ENCODE measurements around the gene DIAPH1. TPM values are rescaled to one million over a fixed set of nuclear protein-coding genes. Genes with fewer than 3 reads are reported as not detected.
A peak's percentile ranks its signal among the peaks of the same experiment; 100 is the strongest.

DIAPH1 gene
- total RNA-seq, 4 donors from 2014 or later, result 55.4 to 150 (median 91.4) TPM

DNA sequence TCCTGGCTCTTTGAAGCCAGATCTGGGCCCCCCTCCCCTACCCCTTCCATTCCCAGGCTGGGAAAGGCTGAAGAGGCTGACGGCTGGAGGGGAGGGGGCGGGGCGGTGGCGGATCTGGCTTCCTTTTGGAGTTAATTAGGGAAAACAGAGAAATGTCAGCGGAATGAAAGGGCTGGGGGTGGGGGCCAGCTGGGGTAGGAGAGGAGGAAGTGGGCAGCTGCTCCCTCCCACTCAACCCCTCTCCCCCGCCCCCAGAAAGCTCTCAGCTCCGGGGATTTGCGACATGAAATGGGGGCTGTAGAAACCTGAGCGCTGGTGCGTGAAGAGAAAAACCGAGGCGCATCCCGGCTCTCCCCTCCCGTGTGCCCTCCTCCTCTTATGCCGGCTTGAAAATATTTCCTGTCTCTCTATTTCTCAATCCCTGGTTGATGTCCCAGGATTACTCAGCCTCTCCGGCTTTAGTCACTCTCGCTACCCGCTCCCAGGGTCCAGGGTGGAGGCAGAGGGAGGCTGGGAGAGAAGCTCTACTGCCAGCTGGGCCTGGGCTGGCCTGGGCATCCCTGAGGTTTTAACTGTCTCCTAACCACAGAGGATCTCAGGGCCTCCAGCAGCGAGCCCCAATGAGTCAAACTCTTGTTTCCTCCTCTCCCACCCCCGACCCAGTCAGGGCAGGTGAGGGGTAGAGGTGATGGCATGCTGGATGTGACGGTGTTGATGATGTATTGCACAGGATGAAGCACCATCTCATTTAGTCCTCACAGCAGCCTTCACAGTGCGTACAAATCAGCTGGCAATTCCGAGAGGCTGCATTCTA is 109.8 kb downstream of the DIAPH1 start:
- peak; percentile 41 for DNase-seq
- Histone ChIP-seq H3K27me3 (no peaks in the 10 kb centered on the region), H3K4me3 (peak overlapping the region in 2 of 4 donors; percentile 6 to 37), H3K27ac (peak overlapping the region; percentile 79 to 84 (median 83)), H3K9me3 (no peaks in the 10 kb centered on the region), H3K4me1 (peaks cover 14 to 43% (median 30%) of the 10 kb centered on the region in 4 donors), H3K36me3 (no peaks in the 10 kb centered on the region)
- in situ Hi-C loops (cut with MboI; ENCODE audit: low pct_ligation_motif_present in 1 of 4, low pct_unique_long_range_greater_than_20kb in 1 of 4, low sequenced_read_pairs in 3 of 4) (no loop called here), intact Hi-C loops (cut with DNase I; ENCODE audit: low total_unique reads) (no loop called here)
- peak; percentile 19 to 68 (median 48) for TF ChIP-seq POLR2AphosphoS5 (IDR thresholded peaks at IDR 0.05)
- TF ChIP-seq EP300 (IDR thresholded peaks at IDR 0.05; ENCODE audit: low read depth), result no peak
- TF ChIP-seq POLR2A (IDR thresholded peaks at IDR 0.05), result peak; percentile 17
- WGBS, 2 donors (ENCODE audit: low coverage in 1 of 2), result 47 to 55% methylated on average over 3 to 23 of the region's 23 CpGs

GRCh38 chr5:141508440-141508797 is 110.4 kb downstream of the DIAPH1 start:
- intact Hi-C loops (cut with DNase I; ENCODE audit: low total_unique reads) (no loop called here), in situ Hi-C loops (cut with MboI; ENCODE audit: low pct_ligation_motif_present in 1 of 4, low pct_unique_long_range_greater_than_20kb in 1 of 4, low sequenced_read_pairs in 3 of 4) (no loop called here)
- no peak for TF ChIP-seq POLR2A (IDR thresholded peaks at IDR 0.05)
- no peak for TF ChIP-seq EP300 (IDR thresholded peaks at IDR 0.05; ENCODE audit: low read depth)
- no peak for TF ChIP-seq POLR2AphosphoS5 (IDR thresholded peaks at IDR 0.05)
- TF ChIP-seq, protein P1, sequence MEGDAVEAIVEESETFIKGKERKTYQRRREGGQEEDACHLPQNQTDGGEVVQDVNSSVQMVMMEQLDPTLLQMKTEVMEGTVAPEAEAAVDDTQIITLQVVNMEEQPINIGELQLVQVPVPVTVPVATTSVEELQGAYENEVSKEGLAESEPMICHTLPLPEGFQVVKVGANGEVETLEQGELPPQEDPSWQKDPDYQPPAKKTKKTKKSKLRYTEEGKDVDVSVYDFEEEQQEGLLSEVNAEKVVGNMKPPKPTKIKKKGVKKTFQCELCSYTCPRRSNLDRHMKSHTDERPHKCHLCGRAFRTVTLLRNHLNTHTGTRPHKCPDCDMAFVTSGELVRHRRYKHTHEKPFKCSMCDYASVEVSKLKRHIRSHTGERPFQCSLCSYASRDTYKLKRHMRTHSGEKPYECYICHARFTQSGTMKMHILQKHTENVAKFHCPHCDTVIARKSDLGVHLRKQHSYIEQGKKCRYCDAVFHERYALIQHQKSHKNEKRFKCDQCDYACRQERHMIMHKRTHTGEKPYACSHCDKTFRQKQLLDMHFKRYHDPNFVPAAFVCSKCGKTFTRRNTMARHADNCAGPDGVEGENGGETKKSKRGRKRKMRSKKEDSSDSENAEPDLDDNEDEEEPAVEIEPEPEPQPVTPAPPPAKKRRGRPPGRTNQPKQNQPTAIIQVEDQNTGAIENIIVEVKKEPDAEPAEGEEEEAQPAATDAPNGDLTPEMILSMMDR (IDR thresholded peaks at IDR 0.05), result no peak
- peaks cover 12 to 37% (median 26%) of the 10 kb centered on the region in 4 donors for H3K4me1 ChIP-seq
- no peaks in the 10 kb centered on the region for H3K27me3 ChIP-seq
- WGBS, 2 donors (ENCODE audit: low coverage in 1 of 2), result 45 to 57% methylated on average over 5 to 9 of the region's 9 CpGs
- peak overlapping the region in 2 of 4 donors; percentile 6 to 37 for H3K4me3 ChIP-seq
- H3K27ac ChIP-seq, result peak overlapping the region; percentile 79 to 84 (median 83)
- H3K9me3 ChIP-seq, result no peaks in the 10 kb centered on the region
- no peak for DNase-seq
- no peaks in the 10 kb centered on the region for H3K36me3 ChIP-seq

DNA sequence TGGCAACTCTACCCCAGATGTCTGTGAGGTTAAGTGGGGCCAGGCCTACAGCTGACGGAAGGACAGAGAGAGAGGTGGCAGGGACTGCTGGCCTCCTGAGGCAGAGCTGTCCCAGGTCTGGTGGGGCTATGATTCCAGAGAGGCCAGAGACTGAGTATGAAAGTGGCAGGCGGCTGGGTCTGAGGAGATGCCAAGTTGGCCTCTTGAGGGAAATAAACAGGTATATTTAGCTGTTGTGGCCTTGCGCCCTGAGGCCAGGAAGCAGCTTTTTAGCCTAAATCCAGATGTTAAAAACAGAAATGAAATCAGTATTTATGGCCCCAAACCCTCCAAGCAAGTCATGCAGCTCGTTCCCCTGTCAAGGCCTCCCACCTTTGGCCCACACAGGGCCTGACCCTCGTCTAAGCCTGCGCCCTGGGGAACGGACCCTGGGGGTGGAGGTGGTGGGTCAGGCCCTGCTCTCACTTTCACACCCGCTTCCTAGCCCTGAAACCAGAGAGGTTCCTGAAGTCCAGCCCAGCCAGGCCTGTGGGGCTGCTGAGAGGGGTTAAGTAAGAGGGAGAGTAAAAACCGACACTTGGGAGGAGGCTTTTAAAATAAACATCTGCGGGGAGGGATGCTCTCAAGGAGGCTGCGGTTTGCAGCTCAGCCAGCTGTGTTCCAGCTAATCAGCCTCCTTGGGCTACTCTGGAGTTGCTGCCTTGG is 111.3 kb downstream of the DIAPH1 start:
- no peak for DNase-seq
- peak overlapping the region; percentile 79 to 84 (median 83) for H3K27ac ChIP-seq
- no peaks in the 10 kb centered on the region for H3K27me3 ChIP-seq
- TF ChIP-seq, protein P1 (IDR thresholded peaks at IDR 0.05), result no peak
- TF ChIP-seq EP300 (IDR thresholded peaks at IDR 0.05; ENCODE audit: low read depth), result no peak
- TF ChIP-seq POLR2AphosphoS5 (IDR thresholded peaks at IDR 0.05), result no peak
- TF ChIP-seq POLR2A (IDR thresholded peaks at IDR 0.05), result no peak
- no peaks in the 10 kb centered on the region for H3K9me3 ChIP-seq
- peaks cover 12 to 32% (median 26%) of the 10 kb centered on the region in 4 donors for H3K4me1 ChIP-seq
- in situ Hi-C loops (cut with MboI; ENCODE audit: low pct_ligation_motif_present in 1 of 4, low pct_unique_long_range_greater_than_20kb in 1 of 4, low sequenced_read_pairs in 3 of 4) (no loop called here), intact Hi-C loops (cut with DNase I; ENCODE audit: low total_unique reads) (no loop called here)
- no peak overlapping the region for H3K4me3 ChIP-seq
- no peaks in the 10 kb centered on the region for H3K36me3 ChIP-seq
- 58% methylated on average over 11 of the region's 11 CpGs; no CpG with 5 or more reads in 1 of the 2 donors for WGBS, 2 donors (ENCODE audit: low coverage in 1 of 2)

DNA sequence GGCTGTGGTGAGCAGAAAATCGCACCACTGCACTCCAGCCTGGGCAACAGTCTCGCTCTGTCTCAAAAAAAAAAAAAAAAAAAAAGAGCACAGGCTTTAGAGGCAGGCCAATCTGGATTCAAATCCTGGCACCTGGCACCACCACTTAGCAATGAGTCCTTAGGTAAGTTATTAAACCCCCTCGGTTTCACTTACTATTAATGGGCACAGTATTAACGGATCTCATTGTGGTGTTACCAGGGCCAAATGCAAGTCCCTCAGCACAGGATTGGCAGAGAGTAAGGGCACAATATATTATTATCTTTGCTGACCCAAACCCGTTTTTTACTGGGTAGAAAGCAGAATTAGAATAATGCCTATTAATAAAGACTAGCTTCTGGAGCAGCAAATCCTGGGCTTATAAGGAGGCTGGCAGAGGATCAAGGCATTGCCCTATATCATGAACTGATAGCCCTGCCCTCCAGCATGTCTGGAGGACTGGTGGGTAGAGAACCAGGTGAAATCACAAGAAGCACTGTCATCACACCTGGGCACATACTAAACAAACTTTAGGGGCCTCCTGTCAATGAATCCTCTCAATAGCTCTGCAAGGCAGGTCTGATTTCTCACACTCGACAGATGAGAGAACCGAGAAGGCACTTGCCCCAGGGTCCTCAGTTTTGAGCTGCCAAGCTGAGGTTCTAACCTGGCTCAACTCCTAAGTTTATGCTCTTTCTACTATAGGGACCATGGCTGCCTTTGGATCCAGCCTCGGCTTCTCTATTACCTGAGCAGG is 112.2 kb downstream of the DIAPH1 start:
- Histone ChIP-seq H3K4me3 (no peak overlapping the region), H3K36me3 (no peaks in the 10 kb centered on the region), H3K4me1 (peaks cover 12 to 32% (median 24%) of the 10 kb centered on the region in 4 donors), H3K27ac (peak overlapping the region; percentile 79 to 84 (median 83)), H3K9me3 (no peaks in the 10 kb centered on the region), H3K27me3 (no peaks in the 10 kb centered on the region)
- no peak for DNase-seq
- in situ Hi-C loops (cut with MboI; ENCODE audit: low pct_ligation_motif_present in 1 of 4, low pct_unique_long_range_greater_than_20kb in 1 of 4, low sequenced_read_pairs in 3 of 4), result no loop called here
- WGBS, 2 donors (ENCODE audit: low coverage in 1 of 2), result 83 to 93% methylated on average over 8 of the region's 8 CpGs
- TF ChIP-seq, protein P1 (IDR thresholded peaks at IDR 0.05), result no peak
- no peak for TF ChIP-seq POLR2A (IDR thresholded peaks at IDR 0.05)
- TF ChIP-seq EP300 (IDR thresholded peaks at IDR 0.05; ENCODE audit: low read depth), result no peak
- TF ChIP-seq POLR2AphosphoS5 (IDR thresholded peaks at IDR 0.05), result no peak
- intact Hi-C loops (cut with DNase I; ENCODE audit: low total_unique reads), result no loop called here

Measured in transverse colon (tissue), 4 donors.